Brain pericyte (primary cell): ENCODE measurements around the gene MLLT6.

Experiments used
- DNase-seq: peaks from one replicate; pipeline ENCODE4 v3.0.0-alpha.2; 2012; ENCODE audit warnings: low read depth, low spot score

MLLT6 gene

GRCh38 chr17:38741921-38742410 lies 36.9 kb downstream of the MLLT6 start:
- no peak for DNase-seq

- DNase-seq, result peak; percentile 77
Observed at GRCh38 chr17:38742411-38743308, 37.6 kb downstream of the MLLT6 start.

DNA sequence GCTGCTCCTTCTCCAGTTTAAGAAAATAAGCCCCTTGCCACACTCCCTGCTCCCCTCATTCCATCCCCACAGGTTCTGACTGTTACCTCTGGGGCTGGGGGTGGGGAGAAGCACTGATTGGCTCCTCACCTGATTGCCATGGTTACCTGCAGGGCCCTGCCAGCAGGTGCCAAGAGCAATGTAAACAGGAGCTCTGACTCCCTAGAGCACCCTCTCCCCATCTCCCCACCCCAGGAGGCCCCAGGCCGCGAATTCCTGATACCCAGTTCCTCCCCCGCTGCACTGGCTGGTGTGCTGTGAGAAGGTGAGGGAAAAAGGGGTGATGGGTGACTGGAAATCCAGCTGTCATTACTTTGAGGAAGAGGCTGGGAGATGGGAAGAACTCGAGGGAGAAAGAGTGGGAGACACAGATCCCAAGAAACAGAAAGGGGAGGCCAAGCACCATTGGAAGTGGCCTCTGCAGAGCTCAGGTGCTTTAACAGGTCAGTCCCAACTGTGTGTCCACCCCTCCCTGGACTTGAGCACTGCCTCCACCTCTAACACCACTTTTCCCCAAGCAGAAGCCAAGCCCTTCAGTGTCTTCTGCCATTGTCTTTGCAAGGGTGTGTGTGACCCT lies 38.6 kb downstream of the MLLT6 start:
- no peak for DNase-seq

GRCh38 chr17:38745545-38745944 lies 40.5 kb downstream of the MLLT6 start:
- DNase-seq, result no peak

GRCh38 chr17:38746004-38746848 lies 41.2 kb downstream of the MLLT6 start:
- no peak for DNase-seq

DNA sequence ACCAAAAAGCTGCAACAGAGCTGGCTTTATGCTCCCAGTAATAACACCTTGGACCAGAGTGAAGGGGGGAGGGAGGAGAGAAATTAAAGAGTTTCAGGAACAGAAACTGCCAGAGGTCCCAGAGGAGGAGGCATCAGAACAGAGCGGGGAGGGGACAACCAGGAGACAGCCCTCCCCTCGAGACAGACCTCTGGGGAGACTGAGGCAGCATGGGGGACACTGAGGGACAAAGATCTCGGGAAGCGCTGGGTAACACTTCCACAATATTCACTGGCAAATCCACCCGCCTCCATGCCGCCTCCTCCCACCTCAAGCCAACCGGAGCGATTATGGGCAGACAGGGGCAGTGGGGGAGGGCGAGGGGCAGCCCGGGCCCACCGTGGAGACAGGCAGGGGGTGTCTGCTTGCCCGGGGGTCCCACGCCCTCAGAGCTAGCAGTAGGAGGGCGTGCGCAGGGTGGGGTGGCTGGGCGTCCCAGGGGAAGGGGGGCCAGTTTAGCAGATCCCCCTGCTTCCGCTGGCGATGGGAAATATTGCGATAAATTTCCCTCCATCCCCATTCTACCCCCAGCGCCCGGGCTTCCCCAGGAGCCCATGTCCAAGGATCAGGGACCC lies 41.9 kb downstream of the MLLT6 start:
- DNase-seq, result no peak

- no peak for DNase-seq
Observed at GRCh38 chr17:38747463-38748148, 42.5 kb downstream of the MLLT6 start.

DNA sequence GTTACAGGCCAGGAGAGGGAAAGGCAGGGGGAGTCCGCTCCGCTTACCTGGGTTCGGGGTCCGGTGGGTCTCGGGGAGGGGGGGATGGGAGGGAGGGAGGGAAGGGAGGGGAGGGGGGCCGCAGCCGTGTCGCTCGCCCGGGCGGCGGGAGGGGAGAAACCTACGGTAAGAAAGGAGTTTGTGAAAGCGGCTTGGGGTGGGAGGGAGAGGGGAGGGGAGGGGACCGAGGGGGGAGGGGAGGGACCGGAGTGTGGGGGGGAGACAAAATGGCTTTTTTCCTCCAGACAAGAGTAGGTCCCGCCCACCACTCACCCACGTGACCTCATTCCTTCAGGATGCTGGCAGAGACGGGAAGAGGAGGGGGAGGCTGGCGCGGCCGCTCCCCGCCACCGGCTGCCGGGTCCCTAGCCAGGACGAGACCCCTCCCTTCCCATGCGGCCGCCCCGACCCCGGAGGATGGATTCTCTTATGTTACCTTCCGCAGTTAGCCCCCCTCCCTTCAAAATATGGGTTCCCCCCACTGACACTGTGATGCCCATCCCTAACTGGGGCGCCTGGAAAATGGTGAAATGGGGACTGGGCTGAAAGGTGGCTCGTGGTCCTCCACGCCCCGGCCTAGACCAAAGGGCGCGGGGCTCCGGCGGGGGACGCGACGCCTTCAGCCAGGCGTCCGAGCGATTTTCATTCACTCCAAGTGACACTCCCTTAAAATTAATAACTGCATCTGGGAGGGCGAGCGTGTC lies 43.2 kb downstream of the MLLT6 start, which contains the start of gene PCGF2:
TSS of gene PCGF2 (minus strand) at position 188 of the 743 bp plus-strand sequence. CDS start 7,934 bp downstream, outside the sequence.
- DNase-seq, result no peak

DNA sequence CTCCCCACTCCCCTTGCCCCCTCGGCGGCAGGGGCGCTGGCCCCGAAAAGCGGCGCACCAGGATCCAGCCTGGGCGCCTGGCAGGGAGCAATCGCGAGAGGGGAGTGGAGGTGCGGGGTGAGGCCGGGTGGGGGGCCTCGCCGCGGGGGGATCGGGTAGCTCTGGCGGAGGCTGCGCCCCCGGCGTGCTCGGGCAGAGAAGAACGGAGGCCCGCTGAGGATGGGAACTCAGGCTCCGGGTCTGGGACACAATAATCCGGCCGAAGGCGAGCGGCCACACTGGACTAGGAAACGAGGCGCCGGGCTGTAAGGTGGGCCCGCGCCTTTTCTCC lies 43.8 kb downstream of the MLLT6 start:
- DNase-seq, result no peak

DNA sequence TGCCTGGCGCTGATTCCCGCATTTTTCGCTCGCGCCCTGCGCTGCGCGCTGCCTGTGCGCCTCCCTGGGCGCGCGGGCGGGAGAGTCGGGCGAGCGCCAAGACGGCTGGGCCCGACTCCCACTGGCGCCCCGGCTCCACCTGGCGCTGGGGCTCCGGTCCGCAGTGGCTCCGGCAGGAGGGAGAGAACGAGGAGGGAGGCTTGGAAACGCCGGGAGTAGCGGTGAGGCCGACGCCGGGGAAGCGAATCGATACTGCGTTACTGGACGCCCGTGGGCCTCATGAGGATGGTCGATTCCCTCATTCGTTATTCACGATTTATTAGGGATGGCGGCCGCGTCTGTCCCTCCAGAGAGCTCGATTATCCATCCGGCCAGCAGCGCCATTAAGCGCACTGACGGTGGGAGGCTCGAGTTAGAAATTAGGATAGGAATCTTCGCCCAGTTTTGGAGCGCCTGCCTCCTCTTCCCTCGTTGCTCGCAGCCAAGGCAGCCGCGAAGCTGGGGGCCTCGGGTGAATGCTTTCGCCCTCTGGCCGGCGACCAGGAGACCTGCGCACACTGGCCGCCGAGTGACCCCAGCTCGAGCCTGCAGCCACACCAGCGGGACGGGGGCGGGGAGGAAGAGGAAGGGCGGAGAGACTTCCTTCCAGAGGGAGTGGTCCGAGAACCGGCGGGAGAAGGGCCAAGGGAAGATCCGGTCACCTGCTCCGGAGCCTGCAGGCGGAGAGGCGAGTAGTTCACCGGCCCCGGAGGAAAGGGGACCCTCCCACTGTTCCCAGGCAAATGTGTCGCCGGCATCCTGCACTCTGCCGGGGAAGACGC lies 44.4 kb downstream of the MLLT6 start:
- DNase-seq, result no peak

DNA sequence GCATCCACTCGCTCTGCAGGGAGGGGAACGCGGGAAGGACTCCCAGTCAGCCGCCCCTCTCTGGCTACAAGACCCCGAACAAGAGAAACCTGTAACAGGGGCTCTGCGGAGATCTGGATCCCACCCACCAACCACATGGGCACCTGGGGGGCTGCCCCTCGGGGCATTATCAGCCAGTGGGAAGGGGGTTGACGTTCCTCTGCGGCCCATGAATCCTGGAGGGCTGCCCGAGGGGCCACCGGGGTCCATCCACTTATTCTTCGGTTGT lies 44.9 kb downstream of the MLLT6 start:
- DNase-seq, result no peak

GRCh38 chr17:38750312-38751121 lies 45.4 kb downstream of the MLLT6 start:
- DNase-seq, result no peak

DNA sequence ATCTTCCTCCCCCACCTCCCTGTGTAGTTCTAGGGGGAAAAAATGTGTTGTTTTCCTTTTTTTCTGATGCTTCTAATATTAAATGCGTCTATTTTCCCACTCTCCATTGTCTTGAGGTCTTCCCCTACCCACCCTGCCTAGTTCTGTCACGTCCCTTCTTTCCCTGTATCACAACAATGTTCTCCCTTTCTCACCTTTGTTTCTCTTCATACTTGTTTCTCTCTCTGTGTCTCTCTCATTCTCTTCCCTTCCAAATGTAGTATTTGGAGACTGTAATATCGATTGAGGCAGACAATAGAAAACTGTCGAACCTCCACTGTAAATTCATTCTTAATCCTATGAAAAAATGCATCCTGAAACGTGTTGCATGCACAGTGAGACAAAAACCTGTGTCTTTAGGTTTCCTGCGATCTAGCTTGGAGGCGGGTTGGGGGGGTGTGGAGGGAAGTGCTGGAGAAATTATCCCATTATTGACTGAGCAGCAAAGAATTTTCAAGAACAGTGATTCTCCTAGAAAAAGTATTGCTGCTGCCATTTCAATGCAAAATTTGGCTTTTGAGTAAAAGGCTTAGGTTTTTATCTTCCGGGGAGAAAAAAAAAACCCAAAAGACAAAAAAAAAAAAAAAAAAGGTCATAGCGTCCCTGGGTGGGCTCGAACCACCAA lies 46.2 kb downstream of the MLLT6 start:
- DNase-seq, result no peak

- DNase-seq, result peak; percentile 71
Observed at GRCh38 chr17:38751808-38752307, 46.8 kb downstream of the MLLT6 start.

DNA sequence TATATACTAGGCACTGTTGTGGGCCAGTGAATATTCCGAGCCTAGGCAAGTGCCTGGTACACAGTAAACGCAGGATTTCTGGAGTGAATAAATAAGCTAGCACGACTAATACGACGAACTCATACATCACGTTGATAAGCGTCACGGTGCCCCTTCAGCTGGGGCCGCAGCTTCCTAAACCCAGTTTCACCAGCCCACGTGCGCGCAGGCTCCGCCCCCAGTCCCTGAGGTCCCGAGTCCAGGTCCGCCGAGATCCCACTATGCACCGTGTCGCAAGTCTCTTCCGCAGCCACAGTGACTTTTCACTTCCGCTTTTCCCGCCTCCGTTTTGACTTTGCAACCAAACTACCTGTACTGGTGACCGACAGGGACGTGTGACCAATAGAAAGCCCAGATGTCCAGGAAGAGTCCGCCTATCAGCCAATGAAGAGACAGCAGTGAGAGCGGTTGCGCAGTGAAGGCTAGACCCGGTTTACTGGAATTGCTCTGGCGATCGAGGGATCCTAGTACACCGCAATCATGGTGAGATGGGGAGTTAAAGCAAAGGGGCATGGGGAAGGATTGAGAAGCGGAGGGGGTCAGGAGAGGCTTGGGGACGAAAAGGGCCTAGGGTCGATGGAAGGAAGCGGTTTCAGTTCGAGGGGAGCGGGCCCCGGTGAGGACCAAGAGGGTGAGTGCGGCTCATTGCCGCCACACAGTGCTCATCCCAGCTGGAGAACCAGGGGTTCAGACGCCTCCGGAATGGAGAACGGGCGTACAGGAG lies 47.4 kb downstream of the MLLT6 start, which contains the start of gene PSMB3:
TSS of gene PSMB3 (plus strand) at position 434 of the 763 bp plus-strand sequence. CDS start at position 520, 86 bp downstream.
- DNase-seq, result peak; percentile 96

DNA sequence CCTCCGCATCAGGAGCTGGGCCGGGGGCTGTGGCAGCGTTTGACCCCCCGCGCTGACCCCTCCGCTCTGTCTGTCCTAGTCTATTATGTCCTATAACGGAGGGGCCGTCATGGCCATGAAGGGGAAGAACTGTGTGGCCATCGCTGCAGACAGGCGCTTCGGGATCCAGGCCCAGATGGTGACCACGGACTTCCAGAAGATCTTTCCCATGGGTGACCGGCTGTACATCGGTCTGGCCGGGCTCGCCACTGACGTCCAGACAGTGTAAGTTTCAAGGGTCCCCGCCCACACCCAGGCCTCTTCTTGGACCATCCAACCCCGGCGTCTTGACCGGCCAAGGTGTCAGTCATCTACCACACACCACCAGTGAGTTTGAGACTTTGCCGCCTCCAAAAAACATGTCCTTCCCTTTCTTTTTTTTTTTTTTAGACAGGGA lies 48.0 kb downstream of the MLLT6 start:
- DNase-seq, result no peak

- no peak for DNase-seq
Observed at GRCh38 chr17:38761612-38762011, 56.5 kb downstream of the MLLT6 start.
